Chondrocyte (in vitro differentiated cells): ENCODE results near the gene GRAMD4. TPM values are rescaled to one million over a fixed set of nuclear protein-coding genes. Genes with fewer than 3 reads are reported as not detected.

Source experiments
- DNase-seq: peaks from one replicate; pipeline ENCODE4 v3.0.0; 2021; ENCODE audit warnings: mixed read lengths, low spot score
- H3K27ac Mint-ChIP-seq: one replicate; pipeline ENCODE4 v1.8.0; 2021; ENCODE audit warnings: mild to moderate bottlenecking, moderate library complexity, mixed read lengths; ENCODE audit not compliant: unreplicated experiment
- H3K27me3 Mint-ChIP-seq: 2 replicates; pipeline ENCODE4 v1.8.0; 2021; ENCODE audit warnings: low read depth, mixed read lengths
- H3K36me3 Mint-ChIP-seq: 2 replicates; pipeline ENCODE4 v1.8.0; 2021; ENCODE audit warnings: low read depth, mixed read lengths
- H3K4me1 Mint-ChIP-seq: 2 replicates; pipeline ENCODE4 v1.8.0; 2021; ENCODE audit warnings: low read depth, mild to moderate bottlenecking, mixed read lengths
- H3K4me3 Mint-ChIP-seq: one replicate; pipeline ENCODE4 v1.8.0; 2021; ENCODE audit warnings: mild to moderate bottlenecking, moderate library complexity, mixed read lengths; ENCODE audit not compliant: unreplicated experiment
- H3K9me3 Mint-ChIP-seq: 2 replicates; pipeline ENCODE4 v1.8.0; 2021; ENCODE audit warnings: low read depth, mixed read lengths
- total RNA-seq: library from RNA; stranded (reverse); gene quantifications from 3 replicates; pipeline ENCODE4 v1.2.1, GENCODE V29; 2021
- TF ChIP-seq, protein P1 (sequence below): fragments of 200-600 bp; sonication (generic); IDR thresholded peaks from 2 replicates; pipeline ENCODE4 v1.5.0; 2021; ENCODE audit warnings: antibody characterized with exemption, mild to moderate bottlenecking, moderate library complexity

GRAMD4 gene
- total RNA-seq, 1 donor from 2014 or later: 31.7 TPM

DNA sequence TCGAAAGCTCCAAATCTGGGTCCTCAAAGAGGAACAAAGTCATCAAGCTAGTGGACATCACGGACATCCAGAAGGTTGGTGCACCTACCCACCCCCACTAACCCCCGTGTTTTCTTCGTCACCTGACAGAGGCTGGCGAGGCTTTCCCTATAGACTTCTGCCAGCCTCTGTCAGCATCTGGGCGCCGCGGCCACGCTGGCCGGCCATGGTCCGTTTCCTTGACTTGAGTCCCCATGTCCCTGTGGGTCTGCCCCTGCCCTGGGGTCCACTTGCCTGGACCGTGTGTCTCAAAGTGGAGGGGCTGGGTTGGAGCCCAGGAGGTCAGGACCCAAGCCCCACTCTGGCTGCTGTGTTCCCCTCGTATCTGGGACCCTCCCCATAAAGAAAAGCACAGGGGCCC, 55.3 kb downstream of the GRAMD4 start:
- no peak for DNase-seq
- Mint-ChIP-seq H3K27me3 (no peaks in the 10 kb centered on the region), H3K36me3 (no peaks in the 10 kb centered on the region), H3K27ac (no peak overlapping the region), H3K9me3 (no peaks in the 10 kb centered on the region), H3K4me1 (peaks cover 3% of the 10 kb centered on the region), H3K4me3 (no peak overlapping the region)
- TF ChIP-seq, protein P1, sequence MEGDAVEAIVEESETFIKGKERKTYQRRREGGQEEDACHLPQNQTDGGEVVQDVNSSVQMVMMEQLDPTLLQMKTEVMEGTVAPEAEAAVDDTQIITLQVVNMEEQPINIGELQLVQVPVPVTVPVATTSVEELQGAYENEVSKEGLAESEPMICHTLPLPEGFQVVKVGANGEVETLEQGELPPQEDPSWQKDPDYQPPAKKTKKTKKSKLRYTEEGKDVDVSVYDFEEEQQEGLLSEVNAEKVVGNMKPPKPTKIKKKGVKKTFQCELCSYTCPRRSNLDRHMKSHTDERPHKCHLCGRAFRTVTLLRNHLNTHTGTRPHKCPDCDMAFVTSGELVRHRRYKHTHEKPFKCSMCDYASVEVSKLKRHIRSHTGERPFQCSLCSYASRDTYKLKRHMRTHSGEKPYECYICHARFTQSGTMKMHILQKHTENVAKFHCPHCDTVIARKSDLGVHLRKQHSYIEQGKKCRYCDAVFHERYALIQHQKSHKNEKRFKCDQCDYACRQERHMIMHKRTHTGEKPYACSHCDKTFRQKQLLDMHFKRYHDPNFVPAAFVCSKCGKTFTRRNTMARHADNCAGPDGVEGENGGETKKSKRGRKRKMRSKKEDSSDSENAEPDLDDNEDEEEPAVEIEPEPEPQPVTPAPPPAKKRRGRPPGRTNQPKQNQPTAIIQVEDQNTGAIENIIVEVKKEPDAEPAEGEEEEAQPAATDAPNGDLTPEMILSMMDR: no peak

DNA sequence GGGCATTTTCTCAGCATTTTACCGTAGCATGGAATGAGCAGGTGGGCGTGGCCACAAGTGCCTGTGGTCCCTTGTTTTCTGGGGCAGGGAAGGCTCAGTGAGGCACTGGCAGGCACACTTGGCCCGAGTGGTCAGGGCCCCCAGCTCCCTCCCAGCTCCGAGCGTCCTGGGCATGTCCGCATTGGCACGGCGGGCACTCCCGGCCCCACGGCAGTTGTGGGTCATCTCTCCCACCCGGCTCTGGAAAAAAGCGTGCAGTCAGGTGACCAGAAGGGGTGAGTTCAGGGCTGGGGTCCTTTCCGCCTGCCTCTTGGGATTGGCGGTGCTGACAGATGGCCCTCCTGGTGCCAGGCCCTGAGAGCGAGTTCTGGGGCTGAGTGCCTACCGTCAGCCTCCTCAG, 55.8 kb downstream of the GRAMD4 start:
- Mint-ChIP-seq H3K9me3 (no peaks in the 10 kb centered on the region), H3K36me3 (no peaks in the 10 kb centered on the region), H3K27ac (no peak overlapping the region), H3K27me3 (no peaks in the 10 kb centered on the region), H3K4me1 (peaks cover 3% of the 10 kb centered on the region), H3K4me3 (no peak overlapping the region)
- DNase-seq: no peak
- TF ChIP-seq, protein P1: no peak

- no peak for DNase-seq
- TF ChIP-seq, protein P1: no peak
- Mint-ChIP-seq H3K27me3 (no peaks in the 10 kb centered on the region), H3K36me3 (no peaks in the 10 kb centered on the region), H3K9me3 (no peaks in the 10 kb centered on the region), H3K4me1 (peaks cover 3% of the 10 kb centered on the region), H3K27ac (no peak overlapping the region), H3K4me3 (no peak overlapping the region)
These were observed 56.3 kb downstream of the GRAMD4 start for GRCh38 chr22:46676479-46676878.

GRCh38 chr22:46676881-46677280, 56.7 kb downstream of the GRAMD4 start:
- H3K4me3 Mint-ChIP-seq: no peak overlapping the region
- H3K27me3 Mint-ChIP-seq: no peaks in the 10 kb centered on the region
- peaks cover 3% of the 10 kb centered on the region for H3K4me1 Mint-ChIP-seq
- TF ChIP-seq, protein P1: no peak
- no peaks in the 10 kb centered on the region for H3K36me3 Mint-ChIP-seq
- no peak overlapping the region for H3K27ac Mint-ChIP-seq
- no peak for DNase-seq
- no peaks in the 10 kb centered on the region for H3K9me3 Mint-ChIP-seq

- H3K9me3 Mint-ChIP-seq: no peaks in the 10 kb centered on the region
- H3K27me3 Mint-ChIP-seq: no peaks in the 10 kb centered on the region
- H3K4me1 Mint-ChIP-seq: peaks cover 3% of the 10 kb centered on the region
- TF ChIP-seq, protein P1: no peak
- no peak overlapping the region for H3K27ac Mint-ChIP-seq
- no peaks in the 10 kb centered on the region for H3K36me3 Mint-ChIP-seq
- DNase-seq: no peak
- no peak overlapping the region for H3K4me3 Mint-ChIP-seq
These were observed 57.3 kb downstream of the GRAMD4 start for GRCh38 chr22:46677323-46678002.
